Kidney (tissue), 14 donors: Measurements from ENCODE around the gene SOX6. TPM values are rescaled to one million over a fixed set of nuclear protein-coding genes. Genes with fewer than 3 reads are reported as not detected.

Source experiments
- DNase-seq, 5 donors: peaks; one replicate each; pipeline ENCODE4 v3.0.0-alpha.2; 2013 to 2020
- FAIRE-seq: peaks from 2 replicates; lab custom pipeline; 2012; peaks lifted over from hg19 to GRCh38; lab: Jason Lieb, UNC
- H3K27ac ChIP-seq, 2 donors: one replicate each; pipeline ENCODE4 v1.7.0; 2013; ENCODE audit warnings: low read depth in 2 of 2, low read length in 2 of 2, inconsistent platforms in 1 of 2
- H3K27me3 ChIP-seq: one replicate; pipeline ENCODE4 v1.7.1; 2013; ENCODE audit warnings: low read length, inconsistent platforms; ENCODE audit not compliant: control insufficient read depth, insufficient read depth
- H3K36me3 ChIP-seq, 3 donors: one replicate each; pipeline versions ENCODE4 v1.7.0 to v1.7.1; 2013; ENCODE audit warnings: low read length in 3 of 3, control low read depth in 1 of 3, inconsistent platforms in 1 of 3; ENCODE audit not compliant: insufficient read depth in 3 of 3, control insufficient read depth in 2 of 3
- H3K4me1 ChIP-seq, 3 donors: one replicate each; pipeline versions ENCODE4 v1.7.0 to v1.7.1; 2013; ENCODE audit warnings: low read length in 3 of 3, inconsistent platforms in 1 of 3, low read depth in 1 of 3; ENCODE audit not compliant: control insufficient read depth in 2 of 3, insufficient read depth in 2 of 3
- H3K4me3 ChIP-seq, 3 donors: one replicate each; pipeline versions ENCODE4 v1.7.0 to v1.8.1; 2013; ENCODE audit warnings: low read length in 3 of 3, control low read depth in 1 of 3, inconsistent platforms in 1 of 3
- H3K9ac ChIP-seq, 3 donors: one replicate each; pipeline versions ENCODE4 v1.7.0 to v1.7.1; 2013; ENCODE audit warnings: low read length in 3 of 3, control low read depth in 1 of 3, inconsistent platforms in 1 of 3
- H3K9me3 ChIP-seq, 3 donors: one replicate each; pipeline versions ENCODE4 v1.7.0 to v1.7.1; 2013; ENCODE audit warnings: low read length in 3 of 3, control low read depth in 1 of 3, inconsistent platforms in 1 of 3; ENCODE audit not compliant: control insufficient read depth in 2 of 3, insufficient read depth in 1 of 3
- intact Hi-C: fragments of 100-400 bp; cut with DNase I; formaldehyde crosslinking; loops from one replicate; pipeline ENCODE4 v1.11.1; 2022
- polyA plus RNA-seq: library from polyadenylated mRNA; stranded (reverse); fragments of 350-450 nt; fragmentation: Illumina TruSeq; extraction: RNeasy Lipid Tissue Mini Kit (QIAGEN cat#74804); gene quantifications from one replicate; pipeline ENCODE4 v1.2.3, GENCODE V29; 2014; ENCODE audit warnings: low read depth, low replicate concordance; ENCODE audit not compliant: insufficient read depth
- total RNA-seq: library from RNA; stranded (reverse); fragmentation: NEBNext Ultra II Directional; extraction: Animal tissue kit (Norgen Biotek cat#: 25700); gene quantifications from one replicate; pipeline ENCODE4 v1.2.1, GENCODE V29; 2021
- TF ChIP-seq, protein P1 (sequence below): IDR thresholded peaks from 3 replicates; pipeline ENCODE4 v1.5.1; 2012; ENCODE audit warnings: mild to moderate bottlenecking, moderate library complexity, borderline replicate concordance; ENCODE audit not compliant: insufficient read depth; ENCODE audit errors: extremely low read depth
- donor health status: control.
- donor health status: control.
- donor health status: control.
- donor health status: control.
- donor health status: control.
- donor health status: DM: yes; HTN: yes; CAD: no.
- donor health status: Normal renal cell carcinoma (clear cell type).

Gene SOX6
- total and polyA plus RNA-seq, 2 donors from 2014 or later, result 5.0 to 47.3 TPM

DNA sequence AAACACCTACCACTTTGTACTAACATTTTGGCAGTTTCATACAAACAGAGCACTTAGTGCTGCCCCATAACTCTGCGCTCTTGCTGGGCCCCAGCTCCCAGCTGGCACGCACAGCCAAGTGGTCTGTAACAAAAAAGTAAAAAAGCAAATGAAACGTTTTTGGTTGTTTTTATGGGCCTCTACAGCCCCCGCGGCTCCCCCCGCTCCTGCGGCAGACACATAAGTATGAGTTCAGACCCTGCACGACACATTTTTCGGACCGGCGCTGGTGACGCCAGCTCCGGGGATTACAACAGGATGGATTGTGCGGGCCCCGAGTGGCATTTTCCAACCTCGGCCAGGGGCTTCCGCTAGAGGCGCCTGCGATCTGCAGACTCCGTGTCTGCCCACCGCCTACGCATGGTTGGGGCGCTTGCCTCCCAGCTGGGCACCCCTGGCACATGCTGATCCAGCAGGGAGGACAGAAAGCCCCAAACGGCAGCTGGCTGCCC lies 418.2 kb downstream of the SOX6 start:
- TF ChIP-seq, protein P1, sequence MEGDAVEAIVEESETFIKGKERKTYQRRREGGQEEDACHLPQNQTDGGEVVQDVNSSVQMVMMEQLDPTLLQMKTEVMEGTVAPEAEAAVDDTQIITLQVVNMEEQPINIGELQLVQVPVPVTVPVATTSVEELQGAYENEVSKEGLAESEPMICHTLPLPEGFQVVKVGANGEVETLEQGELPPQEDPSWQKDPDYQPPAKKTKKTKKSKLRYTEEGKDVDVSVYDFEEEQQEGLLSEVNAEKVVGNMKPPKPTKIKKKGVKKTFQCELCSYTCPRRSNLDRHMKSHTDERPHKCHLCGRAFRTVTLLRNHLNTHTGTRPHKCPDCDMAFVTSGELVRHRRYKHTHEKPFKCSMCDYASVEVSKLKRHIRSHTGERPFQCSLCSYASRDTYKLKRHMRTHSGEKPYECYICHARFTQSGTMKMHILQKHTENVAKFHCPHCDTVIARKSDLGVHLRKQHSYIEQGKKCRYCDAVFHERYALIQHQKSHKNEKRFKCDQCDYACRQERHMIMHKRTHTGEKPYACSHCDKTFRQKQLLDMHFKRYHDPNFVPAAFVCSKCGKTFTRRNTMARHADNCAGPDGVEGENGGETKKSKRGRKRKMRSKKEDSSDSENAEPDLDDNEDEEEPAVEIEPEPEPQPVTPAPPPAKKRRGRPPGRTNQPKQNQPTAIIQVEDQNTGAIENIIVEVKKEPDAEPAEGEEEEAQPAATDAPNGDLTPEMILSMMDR, result no peak

DNA sequence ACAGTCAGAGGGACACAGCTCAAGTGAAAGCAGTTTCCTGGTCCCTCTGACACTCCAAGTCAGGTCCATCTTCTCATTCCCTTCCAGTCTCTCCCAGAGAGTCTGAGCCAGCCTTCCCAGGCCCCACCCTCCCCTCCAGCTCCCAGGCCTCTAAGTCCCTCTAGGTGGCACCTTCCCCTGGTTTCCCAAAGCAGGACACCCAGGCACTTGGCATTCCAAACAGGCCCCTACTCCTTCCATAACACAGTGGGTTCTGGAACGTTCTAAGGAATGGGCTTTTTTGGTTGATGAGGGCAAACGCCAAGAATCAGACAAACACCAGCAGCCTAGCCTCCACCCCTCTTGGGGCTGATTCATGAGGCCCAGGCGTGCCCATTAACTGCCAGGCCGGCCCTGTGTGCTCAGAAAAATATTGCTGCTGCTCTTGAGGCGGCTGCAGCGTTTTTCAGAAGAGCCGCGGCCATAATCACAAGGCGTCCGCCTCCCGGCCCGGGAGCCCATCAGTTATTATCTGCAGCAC lies 418.7 kb downstream of the SOX6 start:
- intact Hi-C loops, result no loop called here
- Histone ChIP-seq H3K9me3 (no peaks in the 10 kb centered on the region), H3K27ac (no peak overlapping the region), H3K36me3 (no peaks in the 10 kb centered on the region), H3K9ac (no peak overlapping the region), H3K4me3 (no peak overlapping the region), H3K4me1 (no peaks in the 10 kb centered on the region), H3K27me3 (no peaks in the 10 kb centered on the region)
- no peak for FAIRE-seq
- DNase-seq, result no peak
- TF ChIP-seq, protein P1, result no peak

More for the DNA sequence above, 418.2 kb downstream of the SOX6 start:
- intact Hi-C loops, result no loop called here
- no peaks in the 10 kb centered on the region for H3K27me3 ChIP-seq
- no peaks in the 10 kb centered on the region for H3K36me3 ChIP-seq
- no peak for FAIRE-seq
- no peaks in the 10 kb centered on the region for H3K4me1 ChIP-seq
- no peak overlapping the region for H3K9ac ChIP-seq
- H3K9me3 ChIP-seq, result no peaks in the 10 kb centered on the region
- no peak overlapping the region for H3K27ac ChIP-seq
- no peak for DNase-seq
- H3K4me3 ChIP-seq, result no peak overlapping the region

DNA sequence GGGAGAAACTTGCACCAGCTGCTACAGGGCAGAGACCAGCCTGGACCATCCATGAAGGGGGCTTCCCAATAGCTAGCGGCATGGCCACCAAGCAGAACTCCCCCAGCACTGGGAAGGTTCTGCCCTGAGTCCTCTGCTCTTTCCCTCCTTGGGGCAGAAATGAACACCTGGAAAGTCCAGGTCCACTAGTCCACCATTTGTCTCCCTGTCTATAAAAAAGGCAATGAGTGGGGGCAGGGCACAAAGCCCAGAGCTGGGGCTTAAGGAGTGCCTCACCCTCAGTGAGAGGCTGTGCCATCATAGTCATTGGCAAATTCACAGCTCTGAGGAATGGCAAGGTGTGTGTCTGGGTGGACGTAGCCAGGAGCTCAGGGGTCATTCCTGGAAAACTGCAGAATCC lies 420.3 kb downstream of the SOX6 start:
- no peak overlapping the region for H3K27ac ChIP-seq
- H3K9me3 ChIP-seq, result no peaks in the 10 kb centered on the region
- TF ChIP-seq, protein P1, result no peak
- H3K27me3 ChIP-seq, result no peaks in the 10 kb centered on the region
- FAIRE-seq (no peak), DNase-seq (no peak)
- H3K9ac ChIP-seq, result no peak overlapping the region
- H3K36me3 ChIP-seq, result no peaks in the 10 kb centered on the region
- H3K4me1 ChIP-seq, result no peaks in the 10 kb centered on the region
- intact Hi-C loops, result no loop called here
- H3K4me3 ChIP-seq, result no peak overlapping the region

DNA sequence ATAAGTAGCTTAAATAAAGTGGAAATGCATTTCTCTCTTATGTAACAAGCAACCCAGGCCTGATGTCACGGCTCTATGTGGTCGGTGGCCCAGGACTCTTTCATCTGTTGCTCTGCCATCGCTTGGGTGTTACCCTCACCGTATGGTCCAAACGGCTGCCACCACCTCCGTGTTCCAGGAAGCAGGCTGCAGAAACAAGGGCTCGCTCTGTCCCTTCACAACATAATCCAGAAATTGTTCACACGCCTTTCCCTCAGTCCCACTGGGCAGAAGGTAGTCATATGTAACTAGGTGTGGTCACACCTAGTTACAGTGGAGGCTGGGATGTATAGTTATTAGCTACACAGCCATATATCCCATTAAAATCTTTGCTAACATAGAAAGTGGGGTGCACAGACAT lies 421.0 kb downstream of the SOX6 start:
- DNase-seq (no peak), FAIRE-seq (no peak)
- Histone ChIP-seq H3K27me3 (no peaks in the 10 kb centered on the region), H3K27ac (no peak overlapping the region), H3K9ac (no peak overlapping the region), H3K36me3 (no peaks in the 10 kb centered on the region), H3K4me1 (no peaks in the 10 kb centered on the region), H3K9me3 (no peaks in the 10 kb centered on the region), H3K4me3 (no peak overlapping the region)
- TF ChIP-seq, protein P1, result no peak
- intact Hi-C loops, result no loop called here
